IPS-15b (cell line): ENCODE measurements around the gene FOXN1.
"Not testable (repeated sequence)": the region's sequence is repeated elsewhere in the genome, so short reads cannot be mapped to it uniquely, and the experiment has no call there.

ENCODE experiments used
- H3K27me3 ChIP-seq: one replicate; pipeline ENCODE4 v1.6.1; 2013; ENCODE audit warnings: low read length; ENCODE audit not compliant: control insufficient read depth, insufficient read depth
- H3K36me3 ChIP-seq: one replicate; pipeline ENCODE4 v1.6.1; 2013; ENCODE audit warnings: low read length; ENCODE audit not compliant: control insufficient read depth, insufficient read depth
- H3K4me1 ChIP-seq: one replicate; pipeline ENCODE4 v1.6.1; 2013; ENCODE audit warnings: mild to moderate bottlenecking, low read length; ENCODE audit not compliant: control insufficient read depth, insufficient read depth
- H3K4me3 ChIP-seq: one replicate; pipeline ENCODE4 v1.5.1; 2013; ENCODE audit warnings: low read depth, low read length
- H3K9ac ChIP-seq: one replicate; pipeline ENCODE4 v1.6.1; 2013; ENCODE audit warnings: low read depth, mild to moderate bottlenecking, low read length
- H3K9me3 ChIP-seq: one replicate; pipeline ENCODE4 v1.6.1; 2013; ENCODE audit warnings: mild to moderate bottlenecking, low read length; ENCODE audit not compliant: control insufficient read depth, insufficient read depth

FOXN1 gene

GRCh38 chr17:28505986-28506665 lies at the start of gene FOXN1:
TSS of gene FOXN1 (plus strand) at chr17:28506348. CDS start at chr17:28523970, 17,622 bp downstream.
- Histone ChIP-seq H3K4me1 (peaks cover 3% of the 10 kb centered on the region), H3K27me3 (peaks cover 5% of the 10 kb centered on the region), H3K9me3 (no peaks in the 10 kb centered on the region), H3K4me3 (no peak within 1 kb of the TSS), H3K9ac (no peak within 1 kb of the TSS), H3K36me3 (no peaks in the 10 kb centered on the region)

GRCh38 chr17:28457890-28458289 lies 48.3 kb upstream of the FOXN1 start:
- Histone ChIP-seq H3K4me1 (no peaks in the 10 kb centered on the region), H3K9ac (no peak overlapping the region), H3K9me3 (no peaks in the 10 kb centered on the region)

GRCh38 chr17:28458881-28459280 lies 47.3 kb upstream of the FOXN1 start:
- not testable (repeated sequence) for H3K4me3 ChIP-seq, H3K9ac ChIP-seq, H3K27me3 ChIP-seq, H3K4me1 ChIP-seq, H3K9me3 ChIP-seq, H3K36me3 ChIP-seq

More at GRCh38 chr17:28457890-28458289, 48.3 kb upstream of the FOXN1 start:
- no peaks in the 10 kb centered on the region for H3K27me3 ChIP-seq
- no peaks in the 10 kb centered on the region for H3K36me3 ChIP-seq
- H3K4me3 ChIP-seq: no peak overlapping the region

- Histone ChIP-seq H3K9me3 (no peaks in the 10 kb centered on the region), H3K4me1 (no peaks in the 10 kb centered on the region), H3K9ac (no peak overlapping the region), H3K27me3 (peaks cover under 1% of the 10 kb centered on the region), H3K36me3 (no peaks in the 10 kb centered on the region), H3K4me3 (no peak overlapping the region)
Observed at GRCh38 chr17:28460901-28461300, 45.2 kb upstream of the FOXN1 start.

GRCh38 chr17:28466001-28466400 lies 40.1 kb upstream of the FOXN1 start:
- H3K27me3 ChIP-seq: peaks cover 4% of the 10 kb centered on the region
- no peak overlapping the region for H3K9ac ChIP-seq
- H3K36me3 ChIP-seq: no peaks in the 10 kb centered on the region
- H3K4me3 ChIP-seq: no peak overlapping the region
- H3K4me1 ChIP-seq: no peaks in the 10 kb centered on the region
- no peaks in the 10 kb centered on the region for H3K9me3 ChIP-seq

GRCh38 chr17:28466521-28467048 lies 39.6 kb upstream of the FOXN1 start:
- H3K4me1 ChIP-seq: no peaks in the 10 kb centered on the region
- no peaks in the 10 kb centered on the region for H3K36me3 ChIP-seq
- peaks cover 4% of the 10 kb centered on the region for H3K27me3 ChIP-seq
- no peaks in the 10 kb centered on the region for H3K9me3 ChIP-seq
- no peak overlapping the region for H3K4me3 ChIP-seq
- no peak overlapping the region for H3K9ac ChIP-seq

GRCh38 chr17:28467456-28468025 lies 38.6 kb upstream of the FOXN1 start:
- no peaks in the 10 kb centered on the region for H3K4me1 ChIP-seq
- H3K4me3 ChIP-seq: no peak overlapping the region
- no peaks in the 10 kb centered on the region for H3K36me3 ChIP-seq
- no peaks in the 10 kb centered on the region for H3K9me3 ChIP-seq
- H3K9ac ChIP-seq: no peak overlapping the region
- peaks cover 4% of the 10 kb centered on the region for H3K27me3 ChIP-seq

GRCh38 chr17:28468033-28468735 lies 38.0 kb upstream of the FOXN1 start:
- not testable (repeated sequence) for H3K4me1 ChIP-seq, H3K4me3 ChIP-seq, H3K9me3 ChIP-seq, H3K27me3 ChIP-seq, H3K9ac ChIP-seq, H3K36me3 ChIP-seq

GRCh38 chr17:28468781-28469180 lies 37.4 kb upstream of the FOXN1 start:
- Histone ChIP-seq H3K9me3 (no peaks in the 10 kb centered on the region), H3K9ac (no peak overlapping the region), H3K36me3 (no peaks in the 10 kb centered on the region), H3K4me3 (no peak overlapping the region), H3K4me1 (no peaks in the 10 kb centered on the region), H3K27me3 (peaks cover 4% of the 10 kb centered on the region)

GRCh38 chr17:28469376-28469775 lies 36.8 kb upstream of the FOXN1 start:
- Histone ChIP-seq H3K27me3 (peaks cover 4% of the 10 kb centered on the region), H3K9ac (no peak overlapping the region), H3K4me3 (no peak overlapping the region), H3K9me3 (no peaks in the 10 kb centered on the region), H3K4me1 (no peaks in the 10 kb centered on the region), H3K36me3 (peaks cover 2% of the 10 kb centered on the region)

GRCh38 chr17:28470266-28470913 lies 35.8 kb upstream of the FOXN1 start:
- Histone ChIP-seq H3K9me3 (no peaks in the 10 kb centered on the region), H3K36me3 (peaks cover 2% of the 10 kb centered on the region), H3K4me1 (no peaks in the 10 kb centered on the region), H3K9ac (no peak overlapping the region), H3K27me3 (peaks cover 4% of the 10 kb centered on the region), H3K4me3 (no peak overlapping the region)
